GM18498 (cell line): ENCODE data around the gene CCDC66.
A peak's percentile ranks its signal among the peaks of the same experiment; 100 is the strongest.

Experiments used
- ATAC-seq: cut with Tn5 transposase; IDR thresholded peaks from one replicate; pipeline ENCODE4 v1.9.1; 2021; ENCODE audit warnings: mild to moderate bottlenecking, moderate library complexity; ENCODE audit not compliant: unreplicated experiment

Gene CCDC66

GRCh38 chr3:56620371-56620770, 63.4 kb downstream of the CCDC66 start:
- no peak for ATAC-seq

DNA sequence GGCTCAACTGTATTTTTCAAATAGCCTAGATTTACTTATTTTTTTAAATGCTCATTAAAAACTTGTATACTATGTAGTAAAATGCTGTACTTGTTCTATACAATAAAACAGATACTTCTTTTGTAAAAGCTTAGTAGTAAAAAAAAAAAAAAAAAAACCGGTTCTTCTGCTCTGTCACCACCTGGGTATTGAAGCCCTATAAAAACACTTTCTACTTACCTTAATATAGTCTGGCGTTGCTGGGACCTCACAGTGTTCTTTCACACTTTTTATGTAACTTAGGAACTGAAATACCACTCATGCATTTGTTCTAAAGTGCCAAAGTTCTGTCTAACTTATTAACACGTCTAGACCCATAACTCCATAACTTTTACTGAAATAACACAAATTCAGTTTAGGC, 64.7 kb downstream of the CCDC66 start:
- ATAC-seq: no peak

- no peak for ATAC-seq
These were observed 65.4 kb downstream of the CCDC66 start for GRCh38 chr3:56622381-56622780.

DNA sequence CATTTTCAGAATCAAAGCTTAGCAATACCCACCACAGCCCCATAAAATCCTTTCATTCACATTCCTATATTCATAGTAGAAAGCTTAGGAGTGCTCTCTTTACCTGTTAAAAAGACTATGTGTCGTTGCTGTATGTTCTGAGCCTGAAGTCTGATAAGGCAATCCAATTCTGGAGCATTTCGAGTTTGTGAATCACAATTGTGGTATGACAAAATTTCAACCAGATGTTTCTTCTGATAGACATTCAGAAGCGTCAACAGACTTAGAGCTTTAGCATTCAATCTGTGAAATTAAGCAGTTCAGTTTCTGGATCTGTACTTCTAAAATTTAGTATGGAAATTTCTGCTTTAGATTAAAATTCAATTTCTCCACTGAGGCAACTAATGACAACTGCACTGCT, 67.8 kb downstream of the CCDC66 start:
- ATAC-seq: no peak

DNA sequence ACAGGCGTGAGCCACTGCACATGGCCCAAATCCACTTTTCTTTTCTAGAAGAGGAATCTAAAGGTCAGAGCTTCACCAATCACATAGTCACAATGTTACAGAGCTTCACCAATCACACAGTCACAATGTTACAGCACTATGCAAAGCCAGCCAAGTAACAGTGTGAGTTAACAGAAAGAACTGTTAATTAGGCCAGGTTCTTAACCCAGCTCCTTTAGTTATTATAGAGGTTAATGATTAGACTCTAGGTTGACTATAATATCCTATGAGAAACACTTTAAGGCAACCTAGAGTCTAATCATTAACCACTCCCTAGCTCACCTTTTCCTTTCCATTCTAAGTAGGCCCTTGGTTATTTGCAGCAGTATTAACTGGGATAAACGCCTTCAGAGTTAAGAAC, 72.1 kb downstream of the CCDC66 start:
- ATAC-seq: peak; percentile 48

DNA sequence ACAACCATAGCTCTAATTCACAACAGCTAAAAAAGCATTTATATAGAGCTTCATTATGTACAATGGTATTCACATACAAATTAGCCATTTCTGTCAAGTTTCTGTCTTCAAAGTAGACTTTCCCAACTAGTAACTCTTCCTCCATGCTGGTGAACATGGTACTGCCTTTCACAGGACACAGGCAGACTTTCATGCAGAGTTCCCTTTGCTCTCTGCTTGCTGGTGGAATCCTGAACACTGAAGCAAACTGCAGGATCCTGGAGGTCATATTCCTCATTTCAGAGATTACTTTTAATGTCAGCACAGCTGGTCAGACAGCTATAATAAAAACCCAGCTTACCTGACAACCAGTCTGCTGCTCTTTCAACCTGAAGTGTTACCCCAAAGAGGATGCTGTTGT, 72.5 kb downstream of the CCDC66 start:
- ATAC-seq: peak; percentile 22

- ATAC-seq: no peak
These were observed 74.0 kb downstream of the CCDC66 start for GRCh38 chr3:56630966-56631365.

DNA sequence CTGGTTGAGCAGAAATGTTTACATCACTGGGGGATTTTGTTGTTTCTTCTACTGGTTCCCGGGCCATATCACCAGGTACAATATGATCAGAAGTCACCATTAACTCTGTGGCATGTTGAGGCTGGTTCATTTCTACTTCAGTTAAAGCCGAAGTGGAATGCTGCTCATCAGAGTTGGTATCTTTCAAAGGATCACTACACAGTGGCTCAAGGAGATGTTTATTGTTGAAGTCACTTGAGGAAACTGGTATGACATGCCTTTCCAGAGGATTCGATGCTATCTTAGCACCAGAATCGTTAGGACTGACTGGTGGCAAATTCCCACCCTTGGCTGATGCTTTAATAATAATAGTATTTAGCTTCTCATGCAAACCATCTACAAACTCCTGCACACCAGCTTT, 76.2 kb downstream of the CCDC66 start:
- no peak for ATAC-seq

DNA sequence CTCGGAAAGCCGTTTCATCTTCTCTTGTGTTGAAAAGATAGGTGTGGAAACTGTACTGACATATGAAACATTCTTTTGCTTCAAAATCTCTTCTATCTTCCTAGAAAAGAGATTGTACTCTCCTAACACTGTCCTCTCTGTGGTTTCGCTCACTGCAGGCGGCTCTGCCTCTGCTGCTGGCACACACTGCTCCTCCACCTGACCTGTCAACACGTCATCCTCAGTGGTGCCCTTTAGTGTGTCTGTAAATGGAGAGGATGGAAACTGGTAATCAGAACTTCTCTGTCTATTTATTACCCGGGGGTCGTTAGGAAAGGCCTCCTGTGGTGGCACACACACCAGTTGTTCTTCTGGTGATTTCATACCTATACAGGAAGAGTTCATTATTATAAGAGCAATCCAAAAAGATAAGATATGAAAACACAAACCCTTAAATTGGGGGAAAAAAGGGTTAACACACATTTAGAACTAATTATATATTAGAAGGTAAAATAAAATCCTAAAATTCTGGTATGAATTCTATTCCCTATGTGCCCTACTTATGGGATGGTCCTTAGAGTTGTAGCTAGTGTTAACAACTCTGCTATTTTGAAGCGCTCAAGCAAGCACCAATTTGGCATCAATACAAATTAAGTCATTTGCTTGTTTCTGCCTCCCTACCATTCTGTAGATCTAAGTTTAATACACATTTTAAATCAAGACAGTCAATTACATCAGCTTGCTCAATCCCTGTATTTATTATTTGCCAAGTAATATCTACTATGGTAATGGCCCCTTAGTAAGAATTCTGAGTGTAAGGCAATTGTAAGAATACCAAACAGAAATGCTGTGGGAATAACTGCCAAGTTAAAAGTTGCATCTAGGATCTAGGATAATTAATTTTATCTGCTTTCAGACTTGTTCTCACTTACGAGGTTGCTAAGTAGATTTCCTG, 76.9 kb downstream of the CCDC66 start:
- no peak for ATAC-seq

DNA sequence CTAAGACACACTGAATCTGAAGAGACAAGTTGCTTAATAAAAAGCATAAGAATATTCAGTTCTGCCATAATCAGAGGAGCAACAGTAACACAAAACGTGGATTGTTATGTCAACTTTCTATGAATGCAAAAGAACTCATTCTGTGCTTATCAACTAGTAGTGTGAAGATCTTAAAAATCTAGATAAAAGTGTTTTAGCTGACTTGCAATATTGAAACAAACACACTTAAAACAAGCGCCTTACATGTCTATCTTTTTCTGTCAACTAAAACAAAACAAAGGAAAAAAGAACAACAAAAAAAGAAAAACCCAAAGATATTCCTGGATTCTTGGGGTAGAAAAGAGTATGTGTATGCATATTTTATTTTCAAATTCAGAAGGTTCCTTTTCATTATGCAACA, 88.4 kb downstream of the CCDC66 start:
- ATAC-seq: no peak

DNA sequence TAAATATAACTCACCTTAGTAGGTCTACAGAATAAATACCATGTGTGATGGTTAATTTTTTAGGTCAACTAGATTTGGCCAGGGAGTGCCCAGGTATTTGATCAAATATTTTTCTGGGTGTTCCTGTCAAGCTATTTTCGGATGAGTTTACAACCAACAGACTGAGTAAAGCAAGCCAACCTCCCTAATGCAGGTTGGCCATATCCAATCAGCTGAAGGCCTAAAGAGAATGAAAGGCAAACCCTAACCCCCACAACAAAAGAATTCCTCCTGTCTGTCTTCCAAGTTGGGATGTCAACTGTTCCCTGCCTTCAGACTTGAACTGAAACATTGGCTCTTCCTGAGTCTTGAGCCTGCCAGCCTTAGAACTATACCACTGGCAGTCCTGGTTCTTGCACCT, 97.5 kb downstream of the CCDC66 start:
- ATAC-seq: no peak

DNA sequence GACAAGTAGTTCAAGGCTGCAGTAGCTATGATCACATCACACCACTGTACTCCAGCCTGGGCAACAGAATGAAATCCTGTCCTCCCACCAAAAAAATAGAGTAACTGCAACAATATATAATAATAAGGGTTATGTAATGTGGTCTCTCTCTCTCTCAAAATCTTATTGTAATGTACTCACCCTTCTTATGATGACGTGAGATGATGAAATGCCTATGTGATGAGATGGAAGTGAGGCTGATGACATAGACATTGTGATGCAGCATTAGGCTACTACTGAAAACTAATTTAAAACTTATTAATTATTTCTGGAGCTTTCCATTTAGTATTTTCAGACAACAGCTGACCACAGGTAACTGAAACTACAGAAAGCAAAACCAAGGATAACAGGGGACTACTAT, 98.7 kb downstream of the CCDC66 start:
- ATAC-seq: no peak

DNA sequence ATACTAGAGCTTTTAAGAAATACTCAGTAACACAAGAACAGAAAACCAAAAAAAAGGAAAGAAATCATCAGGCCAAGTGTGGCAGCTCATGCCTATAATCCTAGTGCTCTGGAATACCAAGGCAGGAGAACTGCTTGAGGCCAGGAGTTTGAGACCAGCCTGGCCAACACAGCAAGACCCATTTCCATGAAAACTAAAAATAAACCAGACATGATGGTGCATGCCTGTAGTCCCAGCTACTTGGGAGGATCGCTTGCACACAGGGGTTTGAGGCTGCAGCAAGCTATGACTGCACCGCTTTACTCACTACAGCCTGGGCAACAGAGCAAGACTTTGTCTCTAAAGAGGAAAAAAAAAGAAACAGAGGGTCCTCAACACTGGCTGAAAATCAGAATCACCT, 107.8 kb downstream of the CCDC66 start:
- ATAC-seq: no peak

GRCh38 chr3:56667973-56668579, 111.1 kb downstream of the CCDC66 start:
- ATAC-seq: no peak
